ENCODE results near the gene PRSS57. TPM values are rescaled to one million over a fixed set of nuclear protein-coding genes. Genes with fewer than 3 reads are reported as not detected.

Gene PRSS57
- total RNA-seq, 1 donor from 2014 or later = not detected

- Histone ChIP-seq H3K27ac (replicated peaks) (no peak overlapping the region), H3K4me1 (peaks cover 15% of the 10 kb centered on the region), H3K36me3 (peaks cover 26% of the 10 kb centered on the region), H3K27me3 (ENCODE audit: low read depth) (no peaks in the 10 kb centered on the region), H3K9me3 (replicated peaks) (no peaks in the 10 kb centered on the region), H3K4me3 (no peak overlapping the region)
- DNase-seq = no peak
- no peak for TF ChIP-seq CTCF (IDR thresholded peaks at IDR 0.05; ENCODE audit: borderline replicate concordance)
- intact Hi-C loops (cut with micrococcal nuclease) = no loop called here
Measured at GRCh38 chr19:642767-643727, 52.2 kb downstream of the PRSS57 start.

- TF ChIP-seq CTCF (IDR thresholded peaks at IDR 0.05; ENCODE audit: borderline replicate concordance) = no peak
- Histone ChIP-seq H3K9me3 (replicated peaks) (no peaks in the 10 kb centered on the region), H3K27ac (replicated peaks) (no peak overlapping the region), H3K36me3 (peaks cover 12% of the 10 kb centered on the region), H3K4me1 (peaks cover 15% of the 10 kb centered on the region), H3K27me3 (ENCODE audit: low read depth) (no peaks in the 10 kb centered on the region), H3K4me3 (no peak overlapping the region)
- no peak for DNase-seq
- intact Hi-C loops (cut with micrococcal nuclease) = no loop called here
Measured at GRCh38 chr19:641702-642101, 53.5 kb downstream of the PRSS57 start.

GRCh38 chr19:640606-641189 lies 54.6 kb downstream of the PRSS57 start:
- no peak for DNase-seq
- Histone ChIP-seq H3K36me3 (peaks cover 3% of the 10 kb centered on the region), H3K4me3 (no peak overlapping the region), H3K4me1 (peaks cover 15% of the 10 kb centered on the region), H3K27me3 (ENCODE audit: low read depth) (no peaks in the 10 kb centered on the region), H3K27ac (replicated peaks) (no peak overlapping the region), H3K9me3 (replicated peaks) (no peaks in the 10 kb centered on the region)
- intact Hi-C loops (cut with micrococcal nuclease) = no loop called here
- no peak for TF ChIP-seq CTCF (IDR thresholded peaks at IDR 0.05; ENCODE audit: borderline replicate concordance)

GRCh38 chr19:640161-640558 lies 55.1 kb downstream of the PRSS57 start:
- H3K27me3 ChIP-seq (ENCODE audit: low read depth) = no peaks in the 10 kb centered on the region
- H3K9me3 ChIP-seq (replicated peaks) = no peaks in the 10 kb centered on the region
- peaks cover 15% of the 10 kb centered on the region for H3K4me1 ChIP-seq
- intact Hi-C loops (cut with micrococcal nuclease) = no loop called here
- no peaks in the 10 kb centered on the region for H3K36me3 ChIP-seq
- no peak for DNase-seq
- H3K4me3 ChIP-seq = peak overlapping the region; percentile 64
- H3K27ac ChIP-seq (replicated peaks) = peak overlapping the region; percentile 36
- TF ChIP-seq CTCF (IDR thresholded peaks at IDR 0.05; ENCODE audit: borderline replicate concordance) = no peak

- intact Hi-C loops (cut with micrococcal nuclease) = no loop called here
Measured at GRCh38 chr19:639253-640160, 55.7 kb downstream of the PRSS57 start, which contains the start of gene FGF22. TSS of gene FGF22 (plus strand) at chr19:639879. CDS start at chr19:639926, 47 bp downstream.

More at GRCh38 chr19:639253-640160, 55.7 kb downstream of the PRSS57 start, which contains the start of gene FGF22:
- Histone ChIP-seq H3K27ac (replicated peaks) (peak within 1 kb of the TSS; percentile 36), H3K36me3 (no peaks in the 10 kb centered on the region), H3K9me3 (replicated peaks) (no peaks in the 10 kb centered on the region), H3K4me3 (peak within 1 kb of the TSS; percentile 64), H3K4me1 (peaks cover 17% of the 10 kb centered on the region), H3K27me3 (ENCODE audit: low read depth) (no peaks in the 10 kb centered on the region)
- peak; percentile 95 for DNase-seq
- TF ChIP-seq CTCF (IDR thresholded peaks at IDR 0.05; ENCODE audit: borderline replicate concordance) = no peak
